HepG2 (cell line): ENCODE data around the gene UBAC1. TPM values are rescaled to one million over a fixed set of nuclear protein-coding genes. Genes with fewer than 3 reads are reported as not detected.

Experiments
- ATRX ChIP-seq: sonication (generic); formaldehyde crosslinking; IDR thresholded peaks from 2 replicates; pipeline ENCODE4 v1.4.0; 2020; ENCODE audit warnings: missing genetic modification reagents, borderline replicate concordance
- BCL6 ChIP-seq: IDR thresholded peaks from 2 replicates; pipeline ENCODE4 v1.6.1; 2016; ENCODE audit warnings: missing genetic modification reagents, missing compliant biosample characterization
- GATAD1 ChIP-seq: IDR thresholded peaks from 2 replicates; pipeline ENCODE4 v1.6.1; 2016; ENCODE audit warnings: missing genetic modification reagents, missing compliant biosample characterization
- HMGA1 ChIP-seq: sonication (generic); formaldehyde crosslinking; conservative IDR thresholded peaks from 2 replicates; pipeline ENCODE4 v1.4.0; 2020; ENCODE audit warnings: missing genetic modification reagents
- HNRNPL ChIP-seq: fragments of 200-400 bp; formaldehyde crosslinking; IDR thresholded peaks from 2 replicates; pipeline ENCODE4 v1.6.1; 2017; ENCODE audit warnings: mild to moderate bottlenecking, low read depth, low read length
- HNRNPLL ChIP-seq: fragments of 200-400 bp; formaldehyde crosslinking; IDR thresholded peaks from 2 replicates; pipeline ENCODE4 v1.6.1; 2017; ENCODE audit warnings: mild to moderate bottlenecking, low read depth, low read length; ENCODE audit not compliant: poor library complexity, severe bottlenecking
- JARID2 ChIP-seq: sonication (generic); formaldehyde crosslinking; IDR thresholded peaks from 2 replicates; pipeline ENCODE4 v1.8.1; 2023; ENCODE audit warnings: missing genetic modification reagents, inconsistent platforms; ENCODE audit not compliant: insufficient replicate concordance
- KLF15 ChIP-seq: sonication (generic); formaldehyde crosslinking; IDR thresholded peaks from 2 replicates; pipeline ENCODE4 v1.8.1; 2023; ENCODE audit warnings: borderline replicate concordance, mild to moderate bottlenecking, inconsistent platforms, missing genetic modification reagents, mixed read lengths
- MYNN ChIP-seq: sonication (generic); formaldehyde crosslinking; IDR thresholded peaks from 2 replicates; pipeline ENCODE4 v1.4.0; 2020; ENCODE audit warnings: mild to moderate bottlenecking, low read depth, missing genetic modification reagents
- PITX1 ChIP-seq: sonication (generic); formaldehyde crosslinking; IDR thresholded peaks from 2 replicates; pipeline ENCODE4 v1.5.1; 2020; ENCODE audit warnings: mild to moderate bottlenecking, missing genetic modification reagents
- SMARCC2 ChIP-seq: fragments of 450-650 bp; IDR thresholded peaks from 2 replicates; pipeline ENCODE4 v1.6.1; 2017; ENCODE audit warnings: antibody characterized with exemption, mild to moderate bottlenecking
- SUZ12 ChIP-seq: fragments of 150-350 bp; IDR thresholded peaks from 2 replicates; pipeline ENCODE4 v1.6.1; 2014; ENCODE audit warnings: low read depth, low read length
- WIZ ChIP-seq: sonication (generic); formaldehyde crosslinking; IDR thresholded peaks from 2 replicates; pipeline ENCODE4 v1.5.1; 2020; ENCODE audit warnings: mild to moderate bottlenecking, missing genetic modification reagents
- ZBTB3 ChIP-seq: sonication (generic); formaldehyde crosslinking; IDR thresholded peaks from 2 replicates; pipeline ENCODE4 v1.4.0; 2020; ENCODE audit warnings: low read depth, mild to moderate bottlenecking, moderate library complexity, missing genetic modification reagents, borderline replicate concordance
- ZFAT ChIP-seq: sonication (generic); formaldehyde crosslinking; conservative IDR thresholded peaks from 2 replicates; pipeline ENCODE4 v1.8.1; 2023; ENCODE audit warnings: missing genetic modification reagents, inconsistent platforms
- ZNF138 ChIP-seq: sonication (generic); formaldehyde crosslinking; IDR thresholded peaks from 2 replicates; pipeline ENCODE4 v1.5.0; 2020; ENCODE audit warnings: mild to moderate bottlenecking, low read depth, missing genetic modification reagents
- ZNF207 ChIP-seq: fragments of 450-650 bp; IDR thresholded peaks from 2 replicates; pipeline ENCODE4 v1.6.1; 2016; ENCODE audit warnings: antibody characterized with exemption, borderline replicate concordance
- ZNF432 ChIP-seq: sonication (generic); formaldehyde crosslinking; IDR thresholded peaks from 2 replicates; pipeline ENCODE4 v1.5.0; 2020; ENCODE audit warnings: missing genetic modification reagents, mild to moderate bottlenecking, borderline replicate concordance
- ZNF512 ChIP-seq: sonication (generic); formaldehyde crosslinking; IDR thresholded peaks from 2 replicates; pipeline ENCODE4 v1.4.0; 2020; ENCODE audit warnings: mild to moderate bottlenecking, missing genetic modification reagents
- ZNF543 ChIP-seq: sonication (generic); formaldehyde crosslinking; IDR thresholded peaks from 2 replicates; pipeline ENCODE4 v1.4.0; 2020; ENCODE audit warnings: mild to moderate bottlenecking, missing genetic modification reagents
- ZNF672 ChIP-seq: sonication (generic); formaldehyde crosslinking; IDR thresholded peaks from 2 replicates; pipeline ENCODE4 v1.8.1; 2022; ENCODE audit warnings: missing genetic modification reagents
- polyA plus RNA-seq, 8 experiments: library from polyadenylated mRNA; depleted of rRNA in 3 of 8; stranded (reverse) in 7 of 8; unstranded in 1 of 8; fragments of >200 nt; fragmentation: Illumina TruSeq in 4 of 8; extraction: Trizol in 4 of 8; gene quantifications; 2 replicates each; pipeline versions ENCODE4 v1.2.1 to v1.2.3, GENCODE V29; 2011 to 2016; ENCODE audit warnings: low read depth in 4 of 8, missing spikeins in 1 of 8, mixed read lengths in 1 of 8; ENCODE audit not compliant: insufficient read depth in 1 of 8
- total RNA-seq, 5 experiments: library from RNA; depleted of rRNA; stranded (reverse); fragments of >200 nt; fragmentation: Illumina TruSeq; extraction: Trizol; gene quantifications; 2 replicates each; pipeline ENCODE4 v1.2.3, GENCODE V29; 2016; ENCODE audit warnings: low read depth in 1 of 5
- TF ChIP-seq, protein P1 (sequence below), 2 experiments: sonication (generic) in 1 of 2; formaldehyde crosslinking in 1 of 2; IDR thresholded peaks; 2 replicates each; pipeline versions ENCODE4 v1.4.0 to v1.6.1; 2016 to 2020; ENCODE audit warnings: borderline replicate concordance in 1 of 2, low read depth in 1 of 2, mild to moderate bottlenecking in 1 of 2, missing genetic modification reagents in 1 of 2

UBAC1 gene
- total and polyA plus RNA-seq, 2 of the 13 experiments (the other 11 are each of a cell fraction or from before 2014, with no cell fraction given) = 32.2 to 34.1 TPM

DNA sequence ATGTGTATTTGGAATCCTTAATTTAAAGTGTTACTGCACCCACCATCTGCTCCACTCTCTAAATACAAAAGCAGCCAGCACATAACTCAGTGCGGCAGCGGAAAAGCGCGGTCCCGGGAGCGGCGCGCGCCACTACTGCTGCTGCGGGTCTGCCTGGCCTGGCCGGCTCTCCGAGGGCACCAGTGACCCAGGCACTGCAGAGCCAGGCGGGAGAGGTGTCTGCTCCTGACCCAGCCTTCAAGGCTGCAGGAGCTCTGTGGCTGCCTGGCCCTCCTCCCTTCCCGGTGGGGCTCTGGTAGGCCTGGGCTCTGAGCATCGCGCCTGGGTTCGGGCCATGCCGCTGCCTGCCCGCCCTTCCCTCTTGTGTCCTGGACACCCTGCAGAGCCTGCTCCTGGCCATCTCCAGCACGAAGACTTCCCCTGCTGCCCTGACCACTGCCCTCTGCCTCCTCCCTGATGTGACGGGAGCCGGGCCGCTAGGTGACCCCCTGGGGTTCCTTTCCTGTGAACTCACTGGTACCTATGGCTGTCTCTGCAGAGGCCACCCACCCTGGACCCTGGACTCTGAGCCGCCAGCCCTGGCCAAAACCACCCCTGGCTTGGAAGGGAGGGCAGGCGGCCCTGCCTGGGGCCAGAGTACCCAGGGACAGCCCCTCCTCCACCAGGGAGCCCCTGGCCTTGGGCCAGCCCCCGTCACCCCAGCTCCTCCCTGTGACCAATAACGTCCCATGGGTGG is 32.8 kb upstream of the UBAC1 start (continued):
- TF ChIP-seq ZFAT (CRISPR knock-in tag) (no peak), BCL6 (peak; percentile 47; the same call in 1 of the 2 replicates), ZBTB3 (peak; percentile 83; the same call in 1 of the 2 replicates), ZNF138 (peak; percentile 90), HNRNPL (peak; percentile 92), ZNF432 (CRISPR knock-in tag) (no peak), PITX1 (CRISPR knock-in tag) (peak; percentile 39; the same call in 1 of the 2 replicates), HMGA1 (CRISPR knock-in tag) (no peak), GATAD1 (CRISPR knock-in tag) (peak; percentile 66; the same call in 1 of the 2 replicates), ZNF672 (CRISPR knock-in tag) (no peak), WIZ (CRISPR knock-in tag) (no peak), ZNF207 (no peak), ZNF543 (CRISPR knock-in tag) (peak; percentile 41; the same call in 1 of the 2 replicates), ATRX (CRISPR knock-in tag) (no peak), JARID2 (CRISPR knock-in tag) (no peak), KLF15 (no peak; the same call in 1 of the 2 replicates), SMARCC2 (no peak), SUZ12 (no peak), MYNN (CRISPR knock-in tag) (0 out of 2 replicates have a peak, but pooled peaks have one; percentile 16), ZNF512 (CRISPR knock-in tag) (0 out of 2 replicates have a peak, but pooled peaks have one; percentile 42), HNRNPLL (peak; percentile 40)
- TF ChIP-seq, protein P1, sequence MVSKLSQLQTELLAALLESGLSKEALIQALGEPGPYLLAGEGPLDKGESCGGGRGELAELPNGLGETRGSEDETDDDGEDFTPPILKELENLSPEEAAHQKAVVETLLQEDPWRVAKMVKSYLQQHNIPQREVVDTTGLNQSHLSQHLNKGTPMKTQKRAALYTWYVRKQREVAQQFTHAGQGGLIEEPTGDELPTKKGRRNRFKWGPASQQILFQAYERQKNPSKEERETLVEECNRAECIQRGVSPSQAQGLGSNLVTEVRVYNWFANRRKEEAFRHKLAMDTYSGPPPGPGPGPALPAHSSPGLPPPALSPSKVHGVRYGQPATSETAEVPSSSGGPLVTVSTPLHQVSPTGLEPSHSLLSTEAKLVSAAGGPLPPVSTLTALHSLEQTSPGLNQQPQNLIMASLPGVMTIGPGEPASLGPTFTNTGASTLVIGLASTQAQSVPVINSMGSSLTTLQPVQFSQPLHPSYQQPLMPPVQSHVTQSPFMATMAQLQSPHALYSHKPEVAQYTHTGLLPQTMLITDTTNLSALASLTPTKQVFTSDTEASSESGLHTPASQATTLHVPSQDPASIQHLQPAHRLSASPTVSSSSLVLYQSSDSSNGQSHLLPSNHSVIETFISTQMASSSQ (IDR thresholded peaks at IDR 0.05; ENCODE audit: low read depth) = no peak
- TF ChIP-seq, protein P1 (CRISPR knock-in tag; IDR thresholded peaks at IDR 0.05; ENCODE audit: borderline replicate concordance) = peak; percentile 70; the same call in 1 of the 2 replicates
